Measurements from ENCODE around the gene ITPR1.

DNA sequence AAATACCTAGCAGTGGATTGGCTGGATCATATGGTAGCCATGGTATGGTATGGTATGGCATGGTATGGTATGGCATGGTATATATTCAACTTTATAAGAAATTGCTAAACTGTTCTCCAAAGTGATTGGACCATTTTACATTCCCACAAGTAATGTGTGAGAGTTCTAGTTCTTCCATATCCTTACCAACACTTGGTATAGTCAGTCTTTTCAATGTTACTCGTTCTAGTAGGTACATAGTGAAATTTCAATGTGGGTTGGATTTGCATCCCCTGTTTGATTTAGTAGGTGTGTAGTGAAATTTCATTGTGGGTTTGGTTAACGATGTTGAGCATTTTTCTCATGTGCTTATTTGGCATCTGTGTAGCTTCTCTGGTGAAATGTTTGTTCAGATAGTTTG is 154.3 kb downstream of the ITPR1 start:
- TF ChIP-seq, protein P1, sequence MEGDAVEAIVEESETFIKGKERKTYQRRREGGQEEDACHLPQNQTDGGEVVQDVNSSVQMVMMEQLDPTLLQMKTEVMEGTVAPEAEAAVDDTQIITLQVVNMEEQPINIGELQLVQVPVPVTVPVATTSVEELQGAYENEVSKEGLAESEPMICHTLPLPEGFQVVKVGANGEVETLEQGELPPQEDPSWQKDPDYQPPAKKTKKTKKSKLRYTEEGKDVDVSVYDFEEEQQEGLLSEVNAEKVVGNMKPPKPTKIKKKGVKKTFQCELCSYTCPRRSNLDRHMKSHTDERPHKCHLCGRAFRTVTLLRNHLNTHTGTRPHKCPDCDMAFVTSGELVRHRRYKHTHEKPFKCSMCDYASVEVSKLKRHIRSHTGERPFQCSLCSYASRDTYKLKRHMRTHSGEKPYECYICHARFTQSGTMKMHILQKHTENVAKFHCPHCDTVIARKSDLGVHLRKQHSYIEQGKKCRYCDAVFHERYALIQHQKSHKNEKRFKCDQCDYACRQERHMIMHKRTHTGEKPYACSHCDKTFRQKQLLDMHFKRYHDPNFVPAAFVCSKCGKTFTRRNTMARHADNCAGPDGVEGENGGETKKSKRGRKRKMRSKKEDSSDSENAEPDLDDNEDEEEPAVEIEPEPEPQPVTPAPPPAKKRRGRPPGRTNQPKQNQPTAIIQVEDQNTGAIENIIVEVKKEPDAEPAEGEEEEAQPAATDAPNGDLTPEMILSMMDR (IDR thresholded peaks at IDR 0.05; ENCODE audit: poor library complexity, severe bottlenecking), result no peak
- no peak for TF ChIP-seq EP300 (conservative IDR thresholded peaks at IDR 0.05; ENCODE audit: poor library complexity, severe bottlenecking)
- TF ChIP-seq EZH2 (IDR thresholded peaks at IDR 0.05; ENCODE audit: borderline replicate concordance, insufficient read depth, low read length, poor library complexity, severe bottlenecking), result no peak
- TF ChIP-seq, protein P2, sequence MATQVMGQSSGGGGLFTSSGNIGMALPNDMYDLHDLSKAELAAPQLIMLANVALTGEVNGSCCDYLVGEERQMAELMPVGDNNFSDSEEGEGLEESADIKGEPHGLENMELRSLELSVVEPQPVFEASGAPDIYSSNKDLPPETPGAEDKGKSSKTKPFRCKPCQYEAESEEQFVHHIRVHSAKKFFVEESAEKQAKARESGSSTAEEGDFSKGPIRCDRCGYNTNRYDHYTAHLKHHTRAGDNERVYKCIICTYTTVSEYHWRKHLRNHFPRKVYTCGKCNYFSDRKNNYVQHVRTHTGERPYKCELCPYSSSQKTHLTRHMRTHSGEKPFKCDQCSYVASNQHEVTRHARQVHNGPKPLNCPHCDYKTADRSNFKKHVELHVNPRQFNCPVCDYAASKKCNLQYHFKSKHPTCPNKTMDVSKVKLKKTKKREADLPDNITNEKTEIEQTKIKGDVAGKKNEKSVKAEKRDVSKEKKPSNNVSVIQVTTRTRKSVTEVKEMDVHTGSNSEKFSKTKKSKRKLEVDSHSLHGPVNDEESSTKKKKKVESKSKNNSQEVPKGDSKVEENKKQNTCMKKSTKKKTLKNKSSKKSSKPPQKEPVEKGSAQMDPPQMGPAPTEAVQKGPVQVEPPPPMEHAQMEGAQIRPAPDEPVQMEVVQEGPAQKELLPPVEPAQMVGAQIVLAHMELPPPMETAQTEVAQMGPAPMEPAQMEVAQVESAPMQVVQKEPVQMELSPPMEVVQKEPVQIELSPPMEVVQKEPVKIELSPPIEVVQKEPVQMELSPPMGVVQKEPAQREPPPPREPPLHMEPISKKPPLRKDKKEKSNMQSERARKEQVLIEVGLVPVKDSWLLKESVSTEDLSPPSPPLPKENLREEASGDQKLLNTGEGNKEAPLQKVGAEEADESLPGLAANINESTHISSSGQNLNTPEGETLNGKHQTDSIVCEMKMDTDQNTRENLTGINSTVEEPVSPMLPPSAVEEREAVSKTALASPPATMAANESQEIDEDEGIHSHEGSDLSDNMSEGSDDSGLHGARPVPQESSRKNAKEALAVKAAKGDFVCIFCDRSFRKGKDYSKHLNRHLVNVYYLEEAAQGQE (IDR thresholded peaks at IDR 0.05; ENCODE audit: borderline replicate concordance), result no peak
- no peak for TF ChIP-seq RAD21 (conservative IDR thresholded peaks at IDR 0.05)
- no peak for TF ChIP-seq SMC3 (conservative IDR thresholded peaks at IDR 0.05; ENCODE audit: poor library complexity)
- TF ChIP-seq TAF1 (IDR thresholded peaks at IDR 0.05; ENCODE audit: low read depth), result no peak
- TF ChIP-seq POLR2AphosphoS5 (IDR thresholded peaks at IDR 0.05), result no peak

Data from neural cell (in vitro differentiated cells).